ENCODE results near the gene KRTAP5-4.

DNA sequence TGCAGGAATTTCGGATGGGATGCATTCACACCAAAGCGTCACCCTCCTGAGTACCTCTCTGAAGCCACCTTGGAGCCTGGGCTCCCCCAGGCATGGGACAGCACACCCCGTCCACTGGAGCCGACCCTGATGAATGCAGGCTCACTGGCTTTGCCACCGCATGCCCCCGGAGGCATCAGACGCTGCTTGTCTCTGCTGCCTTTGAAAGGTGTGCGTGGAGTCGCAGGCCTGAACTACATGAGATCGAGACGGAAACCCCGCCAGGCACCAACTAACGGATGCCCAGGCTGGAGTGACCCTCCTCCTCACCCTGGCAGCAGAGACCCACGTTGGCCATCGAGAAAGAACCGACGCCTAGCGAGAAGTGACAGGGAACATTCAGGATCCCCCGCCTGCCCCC, 30.1 kb upstream of the KRTAP5-4 start:
- TF ChIP-seq, protein P1, sequence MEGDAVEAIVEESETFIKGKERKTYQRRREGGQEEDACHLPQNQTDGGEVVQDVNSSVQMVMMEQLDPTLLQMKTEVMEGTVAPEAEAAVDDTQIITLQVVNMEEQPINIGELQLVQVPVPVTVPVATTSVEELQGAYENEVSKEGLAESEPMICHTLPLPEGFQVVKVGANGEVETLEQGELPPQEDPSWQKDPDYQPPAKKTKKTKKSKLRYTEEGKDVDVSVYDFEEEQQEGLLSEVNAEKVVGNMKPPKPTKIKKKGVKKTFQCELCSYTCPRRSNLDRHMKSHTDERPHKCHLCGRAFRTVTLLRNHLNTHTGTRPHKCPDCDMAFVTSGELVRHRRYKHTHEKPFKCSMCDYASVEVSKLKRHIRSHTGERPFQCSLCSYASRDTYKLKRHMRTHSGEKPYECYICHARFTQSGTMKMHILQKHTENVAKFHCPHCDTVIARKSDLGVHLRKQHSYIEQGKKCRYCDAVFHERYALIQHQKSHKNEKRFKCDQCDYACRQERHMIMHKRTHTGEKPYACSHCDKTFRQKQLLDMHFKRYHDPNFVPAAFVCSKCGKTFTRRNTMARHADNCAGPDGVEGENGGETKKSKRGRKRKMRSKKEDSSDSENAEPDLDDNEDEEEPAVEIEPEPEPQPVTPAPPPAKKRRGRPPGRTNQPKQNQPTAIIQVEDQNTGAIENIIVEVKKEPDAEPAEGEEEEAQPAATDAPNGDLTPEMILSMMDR (IDR thresholded peaks at IDR 0.05) = no peak
- TF ChIP-seq POLR2A (IDR thresholded peaks at IDR 0.05) = no peak

Measured in testis (tissue), 2 donors.